PFSK-1 (cell line): ENCODE measurements around the gene SRSF2.

Experiments used
- POLR2AphosphoS5 ChIP-seq: IDR thresholded peaks from 2 replicates; pipeline ENCODE4 v1.6.1; 2012; ENCODE audit warnings: low read depth, mild to moderate bottlenecking, control low read depth, low read length, moderate library complexity
- REST ChIP-seq, 2 experiments: IDR thresholded peaks; 2 replicates each; pipeline versions ENCODE4 v1.6.1 to v1.8.0; 2011 to 2012; ENCODE audit warnings: low read depth in 2 of 2, low read length in 2 of 2, control low read depth in 1 of 2, inconsistent platforms in 1 of 2, mild to moderate bottlenecking in 1 of 2, moderate library complexity in 1 of 2; ENCODE audit not compliant: insufficient read depth in 1 of 2
- TAF1 ChIP-seq: IDR thresholded peaks from 2 replicates; pipeline ENCODE4 v1.6.1; 2012; ENCODE audit warnings: low read length, control low read depth, borderline replicate concordance; ENCODE audit not compliant: insufficient read depth

DNA sequence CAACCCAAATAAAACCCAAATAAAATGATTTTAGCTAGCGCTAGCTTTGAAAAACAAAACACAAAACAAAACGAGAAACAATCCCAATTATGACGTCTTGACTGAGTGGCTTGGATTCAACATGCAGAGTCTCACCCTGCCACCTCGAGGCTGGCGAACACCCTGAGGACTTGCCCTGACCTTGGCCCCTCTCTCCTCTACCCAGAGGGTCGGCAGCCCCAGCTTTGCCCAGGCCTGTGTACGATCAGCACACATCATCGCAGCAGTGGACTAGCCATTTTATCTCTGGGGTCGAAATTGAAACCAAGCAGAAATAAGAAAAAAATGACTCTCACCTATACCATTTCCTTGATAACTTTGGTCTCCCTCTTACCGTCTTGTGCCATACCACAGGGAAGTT is 15.7 kb downstream of the SRSF2 start:
- no peak for TF ChIP-seq POLR2AphosphoS5
- no peak for TF ChIP-seq REST (IDR thresholded peaks at IDR 0.05; ENCODE audit: insufficient read depth in 1 of 2, low read depth in 2 of 2, low read length in 2 of 2)
- no peak for TF ChIP-seq TAF1
